Smooth muscle cell (in vitro differentiated cells): Measurements from ENCODE around the gene P2RX3. TPM values are rescaled to one million over a fixed set of nuclear protein-coding genes. Genes with fewer than 3 reads are reported as not detected.

Source experiments
- DNase-seq: peaks from one replicate; lab custom pipeline; 2025; ENCODE audit not compliant: unreplicated experiment; lab: John Stamatoyannopoulos, UW
- H2AFZ ChIP-seq: fragments of 200-600 bp; sonication (generic); 2 replicates; pipeline ENCODE4 v1.6.0; 2016; ENCODE audit warnings: antibody characterized with exemption, low read depth, mild to moderate bottlenecking
- H3F3A ChIP-seq: fragments of 200-600 bp; sonication (generic); 2 replicates; pipeline ENCODE4 v1.6.0; 2017; ENCODE audit warnings: antibody characterized with exemption, low read depth
- H3K27ac ChIP-seq: fragments of 200-600 bp; sonication (generic); 2 replicates; pipeline ENCODE4 v1.5.1; 2016; ENCODE audit warnings: low read depth, mild to moderate bottlenecking
- H3K27me3 ChIP-seq: fragments of 200-600 bp; sonication (generic); 2 replicates; pipeline ENCODE4 v1.6.1; 2016; ENCODE audit warnings: low read depth, mild to moderate bottlenecking
- H3K36me3 ChIP-seq: fragments of 200-600 bp; sonication (generic); 2 replicates; pipeline ENCODE4 v1.5.1; 2016; ENCODE audit warnings: low read depth
- H3K4me1 ChIP-seq: fragments of 200-600 bp; sonication (generic); 2 replicates; pipeline ENCODE4 v1.5.1; 2016; ENCODE audit warnings: low read depth
- H3K4me2 ChIP-seq: fragments of 200-600 bp; sonication (generic); 2 replicates; pipeline ENCODE4 v1.6.0; 2016; ENCODE audit warnings: mild to moderate bottlenecking
- H3K4me3 ChIP-seq: fragments of 200-600 bp; sonication (generic); 2 replicates; pipeline ENCODE4 v1.5.1; 2016; ENCODE audit warnings: mild to moderate bottlenecking
- H3K79me2 ChIP-seq: fragments of 200-600 bp; sonication (generic); 2 replicates; pipeline ENCODE4 v1.6.0; 2016; ENCODE audit warnings: low read depth, mild to moderate bottlenecking
- H3K9ac ChIP-seq: fragments of 200-600 bp; sonication (generic); 2 replicates; pipeline ENCODE4 v1.6.0; 2016; ENCODE audit warnings: low read depth
- H3K9me3 ChIP-seq: fragments of 200-600 bp; sonication (generic); replicated peaks from 2 replicates; pipeline ENCODE4 v1.5.1; 2016; ENCODE audit warnings: low read depth
- H4K20me1 ChIP-seq: fragments of 200-600 bp; sonication (generic); 2 replicates; pipeline ENCODE4 v1.6.0; 2016; ENCODE audit warnings: low read depth
- CTCF ChIP-seq: fragments of 200-600 bp; sonication (generic); IDR thresholded peaks from 2 replicates; pipeline ENCODE4 v1.5.1; 2017; ENCODE audit warnings: borderline replicate concordance, mild to moderate bottlenecking, antibody characterized with exemption; ENCODE audit not compliant: insufficient read depth, poor library complexity, severe bottlenecking
- WGBS: methylation state at CpG from one replicate; pipeline ENCODE4 v1.1.7; 2016; ENCODE audit warnings: low lambda C conversion rate; 5-methylcytosine and 5-hydroxymethylcytosine counted together
- polyA plus RNA-seq: library from polyadenylated mRNA; unstranded; fragments of >200 nt; fragmentation: Nextera tagmentation; extraction: Ambion mirVana; gene quantifications from 2 replicates; pipeline ENCODE4 v1.2.1, GENCODE V29; 2016
- total RNA-seq: library from RNA; depleted of rRNA; stranded (reverse); fragments of >200 nt; gene quantifications from 2 replicates; pipeline ENCODE4 v1.2.3, GENCODE V29; 2014

Gene P2RX3
- total and polyA plus RNA-seq, 2 experiments from 2014 or later, result 0.19 TPM; not detected in 1

- peaks cover 29% of the 10 kb centered on the region for H3K36me3 ChIP-seq
- H3K27ac ChIP-seq, result no peak overlapping the region
- H3K27me3 ChIP-seq, result no peaks in the 10 kb centered on the region
- WGBS, result 96% methylated on average over 10 of the region's 10 CpGs
- H3K9ac ChIP-seq, result no peak overlapping the region
- no peak overlapping the region for H3K4me3 ChIP-seq
- H2AFZ ChIP-seq, result no peak overlapping the region
- TF ChIP-seq CTCF, result no peak
- no peaks in the 10 kb centered on the region for H3K4me1 ChIP-seq
- H3K4me2 ChIP-seq, result no peak overlapping the region
- peaks cover 17% of the 10 kb centered on the region for H3F3A ChIP-seq
- no peak for DNase-seq
- peaks cover 33% of the 10 kb centered on the region for H4K20me1 ChIP-seq
- peaks cover 11% of the 10 kb centered on the region for H3K79me2 ChIP-seq
- H3K9me3 ChIP-seq, result no peaks in the 10 kb centered on the region
These were observed 37.4 kb upstream of the P2RX3 start for GRCh38 chr11:57300785-57301184.

GRCh38 chr11:57301711-57302423 lies 36.3 kb upstream of the P2RX3 start:
- Histone ChIP-seq H3K27ac (no peak overlapping the region), H3K4me1 (no peaks in the 10 kb centered on the region), H3K27me3 (no peaks in the 10 kb centered on the region), H3K9ac (no peak overlapping the region), H4K20me1 (peaks cover 42% of the 10 kb centered on the region), H3F3A (peaks cover 15% of the 10 kb centered on the region), H3K9me3 (no peaks in the 10 kb centered on the region), H3K79me2 (peaks cover 17% of the 10 kb centered on the region), H3K36me3 (peaks cover 29% of the 10 kb centered on the region), H2AFZ (no peak overlapping the region), H3K4me2 (no peak overlapping the region), H3K4me3 (no peak overlapping the region)
- TF ChIP-seq CTCF, result no peak
- DNase-seq, result no peak
- 98% methylated on average over 27 of the region's 27 CpGs for WGBS

- Histone ChIP-seq H3K9me3 (no peaks in the 10 kb centered on the region), H3K27me3 (no peaks in the 10 kb centered on the region), H3K79me2 (peaks cover 23% of the 10 kb centered on the region), H3K4me2 (no peak overlapping the region), H3F3A (peaks cover 15% of the 10 kb centered on the region), H3K9ac (no peak overlapping the region), H3K4me3 (no peak overlapping the region), H3K36me3 (peaks cover 29% of the 10 kb centered on the region), H3K27ac (no peak overlapping the region), H4K20me1 (peaks cover 48% of the 10 kb centered on the region), H2AFZ (no peak overlapping the region), H3K4me1 (no peaks in the 10 kb centered on the region)
- no peak for TF ChIP-seq CTCF
- 100% methylated on average over 9 of the region's 15 CpGs for WGBS
- DNase-seq, result no peak
These were observed 35.7 kb upstream of the P2RX3 start for GRCh38 chr11:57302489-57302888.

- Histone ChIP-seq H4K20me1 (peaks cover 58% of the 10 kb centered on the region), H3K27ac (peak overlapping the region; percentile 53), H3K9ac (no peak overlapping the region), H3F3A (peaks cover 12% of the 10 kb centered on the region), H3K4me2 (no peak overlapping the region), H3K4me3 (no peak overlapping the region), H3K4me1 (no peaks in the 10 kb centered on the region), H2AFZ (no peak overlapping the region), H3K79me2 (peaks cover 33% of the 10 kb centered on the region), H3K27me3 (no peaks in the 10 kb centered on the region), H3K36me3 (peaks cover 29% of the 10 kb centered on the region), H3K9me3 (no peaks in the 10 kb centered on the region)
- TF ChIP-seq CTCF, result no peak
- 91% methylated on average over 16 of the region's 17 CpGs for WGBS
- no peak for DNase-seq
These were observed 34.7 kb upstream of the P2RX3 start for GRCh38 chr11:57303280-57303989.
